Measurements from ENCODE around the gene MARF1.
"Not testable (repeated sequence)": the region's sequence is repeated elsewhere in the genome, so short reads cannot be mapped to it uniquely, and the experiment has no call there.

MARF1 gene

GRCh38 chr16:15643048-15643945 is at the start of gene MARF1:
MARF1 (minus strand) TSS chr16:15643154; CDS start chr16:15639233, 3,921 bp downstream.
- DNase-seq (ENCODE audit: low spot score): peak; percentile 96

- DNase-seq (ENCODE audit: low spot score): not testable (repeated sequence)
These were observed 49.6 kb upstream of the MARF1 start for GRCh38 chr16:15692508-15692907.

- no peak for DNase-seq (ENCODE audit: low spot score)
These were observed 48.1 kb upstream of the MARF1 start for GRCh38 chr16:15691046-15691445.

- no peak for DNase-seq (ENCODE audit: low spot score)
These were observed 47.3 kb upstream of the MARF1 start for GRCh38 chr16:15690296-15690695.

- no peak for DNase-seq (ENCODE audit: low spot score)
These were observed 46.3 kb upstream of the MARF1 start for GRCh38 chr16:15689290-15689689.

GRCh38 chr16:15686287-15686686 is 43.3 kb upstream of the MARF1 start:
- DNase-seq (ENCODE audit: low spot score): no peak

GRCh38 chr16:15682105-15682570 is 39.2 kb upstream of the MARF1 start:
- peak; percentile 88 for DNase-seq (ENCODE audit: low spot score)

GRCh38 chr16:15677447-15677846 is 34.5 kb upstream of the MARF1 start:
- DNase-seq (ENCODE audit: low spot score): no peak

- DNase-seq (ENCODE audit: low spot score): no peak
These were observed 33.6 kb upstream of the MARF1 start for GRCh38 chr16:15676506-15676905.

- DNase-seq (ENCODE audit: low spot score): no peak
These were observed 31.6 kb upstream of the MARF1 start for GRCh38 chr16:15674571-15674970.

- DNase-seq (ENCODE audit: low spot score): no peak
These were observed 29.7 kb upstream of the MARF1 start for GRCh38 chr16:15672514-15673167.

GRCh38 chr16:15672127-15672513 is 29.2 kb upstream of the MARF1 start:
- DNase-seq (ENCODE audit: low spot score): not testable (repeated sequence)

GRCh38 chr16:15671530-15672117 is 28.7 kb upstream of the MARF1 start:
- DNase-seq (ENCODE audit: low spot score): no peak

GRCh38 chr16:15667091-15667742 is 24.3 kb upstream of the MARF1 start:
- no peak for DNase-seq (ENCODE audit: low spot score)

GRCh38 chr16:15665107-15665506 is 22.2 kb upstream of the MARF1 start:
- no peak for DNase-seq (ENCODE audit: low spot score)

- DNase-seq (ENCODE audit: low spot score): no peak
These were observed 17.2 kb upstream of the MARF1 start for GRCh38 chr16:15660203-15660601.

- no peak for DNase-seq (ENCODE audit: low spot score)
These were observed 15.6 kb upstream of the MARF1 start for GRCh38 chr16:15658556-15658955.

GRCh38 chr16:15658149-15658548 is 15.2 kb upstream of the MARF1 start:
- no peak for DNase-seq (ENCODE audit: low spot score)

- not testable (repeated sequence) for DNase-seq (ENCODE audit: low spot score)
These were observed 12.6 kb upstream of the MARF1 start for GRCh38 chr16:15655561-15655960.

- DNase-seq (ENCODE audit: low spot score): no peak
These were observed 11.6 kb upstream of the MARF1 start for GRCh38 chr16:15654591-15654990.

- no peak for DNase-seq (ENCODE audit: low spot score)
These were observed 10.3 kb upstream of the MARF1 start for GRCh38 chr16:15653227-15653626.

GRCh38 chr16:15652293-15653001 is 9.5 kb upstream of the MARF1 start:
- no peak for DNase-seq (ENCODE audit: low spot score)
